HepG2 (cell line): ENCODE measurements around the gene TGM2.
A peak's percentile ranks its signal among the peaks of the same experiment; 100 is the strongest.

Experiments used
- ARID3A ChIP-seq: IDR thresholded peaks from 2 replicates; pipeline ENCODE4 v1.6.1; 2012; ENCODE audit warnings: low read depth, low read length, improper control_type of control experiment
- DMAP1 ChIP-seq: IDR thresholded peaks from 2 replicates; pipeline ENCODE4 v1.6.1; 2016
- SRF ChIP-seq: IDR thresholded peaks from 2 replicates; pipeline ENCODE4 v1.6.1; 2011; ENCODE audit warnings: mild to moderate bottlenecking, low read depth, low read length, moderate library complexity
- USF2 ChIP-seq, 2 experiments: sonication (generic) in 1 of 2; formaldehyde crosslinking in 1 of 2; IDR thresholded peaks; 2 replicates each; pipeline versions ENCODE4 v1.5.1 to v1.6.1; 2011 to 2020; ENCODE audit warnings: borderline replicate concordance in 1 of 2, low read depth in 1 of 2, low read length in 1 of 2, mild to moderate bottlenecking in 1 of 2, missing genetic modification reagents in 1 of 2, moderate library complexity in 1 of 2
- ZBTB20 ChIP-seq: sonication (generic); formaldehyde crosslinking; IDR thresholded peaks from 2 replicates; pipeline ENCODE4 v1.8.1; 2023; ENCODE audit warnings: missing genetic modification reagents, low read depth, mild to moderate bottlenecking, borderline replicate concordance
- ZMYM4 ChIP-seq: sonication (generic); formaldehyde crosslinking; IDR thresholded peaks from 2 replicates; pipeline ENCODE4 v1.8.1; 2023; ENCODE audit warnings: mild to moderate bottlenecking, missing genetic modification reagents

- TF ChIP-seq DMAP1 (CRISPR knock-in tag) (no peak), SRF (no peak), ZBTB20 (peak; percentile 91; the same call in 1 of the 2 replicates), USF2 (IDR thresholded peaks at IDR 0.05; ENCODE audit: low read depth, low read length) (no peak), USF2 (CRISPR knock-in tag; IDR thresholded peaks at IDR 0.05; ENCODE audit: borderline replicate concordance) (no peak), ZMYM4 (no peak), ARID3A (peak; percentile 35; the same call in 1 of the 2 replicates)
Measured at GRCh38 chr20:38093641-38094077, 71.4 kb downstream of the TGM2 start.
